IPS-NIHi7 (cell line): ENCODE results near the gene MARK4.

Source experiments
- DNase-seq: peaks from one replicate; pipeline ENCODE4 v3.0.0; 2012; ENCODE audit warnings: mixed read lengths; ENCODE audit errors: extremely low spot score

MARK4 gene

GRCh38 chr19:45340232-45340898 is 89.3 kb downstream of the MARK4 start, which contains the start of gene KLC3:
Gene KLC3, plus strand, starts transcription at chr19:45340750. Its CDS starts 4,792 bp downstream, at chr19:45345542.
- peak; percentile 91 for DNase-seq

- no peak for DNase-seq
Measured at GRCh38 chr19:45340899-45341453, 89.9 kb downstream of the MARK4 start.

GRCh38 chr19:45342911-45343310 is 91.8 kb downstream of the MARK4 start:
- DNase-seq, result no peak

- DNase-seq, result no peak
Measured at GRCh38 chr19:45344621-45345505, 93.8 kb downstream of the MARK4 start.

- DNase-seq, result no peak
Measured at GRCh38 chr19:45345506-45345860, 94.4 kb downstream of the MARK4 start.

- peak; percentile 70 for DNase-seq
Measured at GRCh38 chr19:45346449-45346848, 95.4 kb downstream of the MARK4 start.

GRCh38 chr19:45347570-45348366 is 96.7 kb downstream of the MARK4 start:
- DNase-seq, result no peak

GRCh38 chr19:45348367-45349125 is 97.5 kb downstream of the MARK4 start:
- no peak for DNase-seq

GRCh38 chr19:45349126-45349415 is 98.0 kb downstream of the MARK4 start:
- DNase-seq, result no peak

GRCh38 chr19:45349430-45349941 is 98.4 kb downstream of the MARK4 start:
- no peak for DNase-seq

GRCh38 chr19:45350477-45351058 is 99.5 kb downstream of the MARK4 start:
- no peak for DNase-seq

GRCh38 chr19:45351401-45351952 is 100.4 kb downstream of the MARK4 start:
- no peak for DNase-seq

GRCh38 chr19:45352062-45352461 is 101.0 kb downstream of the MARK4 start:
- no peak for DNase-seq

- DNase-seq, result no peak
Measured at GRCh38 chr19:45352471-45352870, 101.4 kb downstream of the MARK4 start.

- DNase-seq, result no peak
Measured at GRCh38 chr19:45352914-45353796, 102.1 kb downstream of the MARK4 start.

GRCh38 chr19:45354241-45354842 is 103.3 kb downstream of the MARK4 start:
- DNase-seq, result no peak
